Measurements from ENCODE around the gene CDHR3. TPM values are rescaled to one million over a fixed set of nuclear protein-coding genes. Genes with fewer than 3 reads are reported as not detected.

The CDHR3 gene
- total RNA-seq, 1 experiment from 2014 or later, result 3.3 TPM

GRCh38 chr7:106069471-106070200 lies 106.6 kb downstream of the CDHR3 start:
- Histone ChIP-seq H3K79me1 (ENCODE audit: insufficient read depth, low read depth, low read length, poor library complexity, severe bottlenecking) (no peaks in the 10 kb centered on the region), H4K91ac (ENCODE audit: insufficient read length, low read depth, low read length) (no peak overlapping the region), H3K27ac (ENCODE audit: insufficient read length, low read depth, low read length) (no peak overlapping the region), H2BK20ac (ENCODE audit: low read depth, low read length, poor library complexity, severe bottlenecking) (no peak overlapping the region), H3K18ac (ENCODE audit: insufficient read length, low read depth, low read length) (no peak overlapping the region), H2AK5ac (ENCODE audit: insufficient read length, low read length) (no peak overlapping the region), H2BK15ac (ENCODE audit: low read depth, low read length) (no peak overlapping the region), H4K20me1 (ENCODE audit: control insufficient read depth, insufficient read depth, insufficient read length) (no peaks in the 10 kb centered on the region), H3K14ac (ENCODE audit: insufficient read depth, low read length) (no peak overlapping the region; the same call in 1 of the 2 replicates), H4K5ac (ENCODE audit: insufficient read length, low read depth, low read length) (no peak overlapping the region), H3K9ac (ENCODE audit: extremely low read depth, insufficient read length, low read length) (no peak overlapping the region), H3T11ph (ENCODE audit: low read length) (no peak overlapping the region), H3K4me1 (ENCODE audit: insufficient read depth, low read length) (no peaks in the 10 kb centered on the region; the same call in 1 of the 2 replicates), H2AFZ (ENCODE audit: low read length) (no peak overlapping the region), H3K23me2 (ENCODE audit: insufficient read length, low read depth, low read length, poor library complexity, severe bottlenecking) (no peaks in the 10 kb centered on the region), H2BK5ac (ENCODE audit: insufficient read length, low read length) (no peak overlapping the region), H4K8ac (replicated peaks; ENCODE audit: insufficient read length, low read depth, low read length) (no peak overlapping the region), H3K23ac (ENCODE audit: insufficient read length, low read depth, low read length) (no peak overlapping the region), H3K4ac (ENCODE audit: low read depth, low read length) (no peak overlapping the region), H3K27me3 (ENCODE audit: insufficient read depth, low read length) (no peaks in the 10 kb centered on the region), H3K56ac (ENCODE audit: insufficient read length, low read depth, low read length) (no peak overlapping the region), H2BK12ac (ENCODE audit: insufficient read length, low read depth, low read length) (no peak overlapping the region), H2BK120ac (ENCODE audit: low read depth, low read length, poor library complexity, severe bottlenecking) (no peak overlapping the region), H3K4me2 (ENCODE audit: insufficient read depth, insufficient read length, low read length) (no peak overlapping the region), H3K9me3 (ENCODE audit: control insufficient read depth, low read depth, low read length) (no peaks in the 10 kb centered on the region), H3K79me2 (ENCODE audit: insufficient read depth, low read length) (no peaks in the 10 kb centered on the region)
- WGBS (ENCODE audit: extremely low coverage, insufficient read length, low lambda C conversion rate), result no CpG with 5 or more reads among the region's 9 CpGs
- no peak overlapping the region for H3K4me3 Mint-ChIP-seq
- no peak for TF ChIP-seq CTCF (conservative IDR thresholded peaks at IDR 0.05)
- H3K27ac Mint-ChIP-seq, result no peak overlapping the region
- no peaks in the 10 kb centered on the region for H3K27me3 Mint-ChIP-seq (ENCODE audit: low read depth)
- peaks cover 17 to 22% of the 10 kb centered on the region in 2 experiments for H3K4me1 Mint-ChIP-seq
- no peak for DNase-seq
- no peaks in the 10 kb centered on the region for H3K9me3 Mint-ChIP-seq
- H3K36me3 Mint-ChIP-seq (ENCODE audit: insufficient read depth in 1 of 3, low read depth in 3 of 3), result no peaks in the 10 kb centered on the region

All from H9 (cell line).